ENCODE results near the gene FAM89A. TPM values are rescaled to one million over a fixed set of nuclear protein-coding genes. Genes with fewer than 3 reads are reported as not detected.
A peak's percentile ranks its signal among the peaks of the same experiment; 100 is the strongest.

FAM89A gene
- total RNA-seq (2014; rRNA removed; shearing (Covaris generic)) (3.1 and 5.6 TPM in 2 replicates), total RNA-seq (2022) (8.5 and 9.7 TPM in 2 replicates), Bru-seq, nascent RNA (percentile 59 among the genes with signal in this experiment), BruChase-seq, experiment 1, labeled RNA remaining after a 6-hour chase (percentile 60 among the genes with signal in this experiment), BruChase-seq, experiment 2, labeled RNA remaining after a 2-hour chase (percentile 61 among the genes with signal in this experiment)
- long read RNA-seq, transcript FAM89A-201 (2 exons, 1,495 nt), result major isoform, 14 of 15 reads
- long read RNA-seq, partial matches to known transcripts, result 0 of 15 reads
- long read RNA-seq, other reads (novel, unspliced or antisense), result 1 of 15 reads

- POLR2A ChIA-PET, result no interaction called here
- TF ChIP-seq CTCF (conservative IDR thresholded peaks at IDR 0.05; ENCODE audit: low read length), result no peak
- TF ChIP-seq EZH2phosphoT487 (IDR thresholded peaks at IDR 0.05; ENCODE audit: borderline replicate concordance, low read depth, low read length), result no peak
- Histone ChIP-seq H3K4me3 (ENCODE audit: low read depth, low read length, poor library complexity, severe bottlenecking) (peak within 1 kb of the TSS; percentile 74), H3K4me1 (ENCODE audit: insufficient read depth, low read length, poor library complexity, severe bottlenecking) (peaks cover 4% of the 10 kb centered on the region), H3K9me2 (ENCODE audit: insufficient read depth, low read length) (no peaks in the 10 kb centered on the region), H3K9me3 (ENCODE audit: low read length) (no peaks in the 10 kb centered on the region), H4K20me1 (ENCODE audit: insufficient read depth, low read length) (0 out of 2 replicates have a peak, but pooled peaks cover 4% of the 10 kb centered on the region), H2AFZ (ENCODE audit: low read length) (peak within 1 kb of the TSS; percentile 81), H3K79me2 (ENCODE audit: insufficient read depth, low read depth, low read length) (no peaks in the 10 kb centered on the region), H3K4me2 (ENCODE audit: low read length) (peak within 1 kb of the TSS; percentile 64), H3K36me3 (ENCODE audit: insufficient read depth, low read length) (no peaks in the 10 kb centered on the region), H3K27ac (ENCODE audit: low read depth, low read length, poor library complexity, severe bottlenecking) (no peak within 1 kb of the TSS)
- BruUV-seq (replicated peaks), result no TSS peak
- intact Hi-C loops (cut with micrococcal nuclease; ENCODE audit: unreplicated experiment), result no loop called here
- DNase-seq (ENCODE audit: low spot score), result peak; percentile 68
- CTCF ChIA-PET (ENCODE audit: unreplicated experiment), result interaction anchor here (0.7 to 0.8 kb wide), 2 partner anchors 70 to 145 kb away, joined by 3 to 5 read pairs; no protein-coding TSS in a partner anchor
Measured at GRCh38 chr1:231040019-231040799, at the start of gene FAM89A. FAM89A (minus strand) TSS chr1:231040254; CDS start chr1:231040211, 43 bp downstream.

GRCh38 chr1:231084353-231084752 lies 44.3 kb upstream of the FAM89A start:
- H4K20me1 ChIP-seq (ENCODE audit: insufficient read depth, low read length), result no peaks in the 10 kb centered on the region
- CTCF ChIA-PET (ENCODE audit: unreplicated experiment), result no interaction called here
- no peaks in the 10 kb centered on the region for H3K9me3 ChIP-seq (ENCODE audit: low read length)
- no peak for DNase-seq (ENCODE audit: low spot score)
- BruUV-seq (replicated peaks), result no TSS peak
- intact Hi-C loops (cut with micrococcal nuclease; ENCODE audit: unreplicated experiment), result no loop called here
- no peak overlapping the region for H3K4me3 ChIP-seq (ENCODE audit: low read depth, low read length, poor library complexity, severe bottlenecking)
- no peaks in the 10 kb centered on the region for H3K4me1 ChIP-seq (ENCODE audit: insufficient read depth, low read length, poor library complexity, severe bottlenecking)
- H3K9me2 ChIP-seq (ENCODE audit: insufficient read depth, low read length), result no peaks in the 10 kb centered on the region
- no peaks in the 10 kb centered on the region for H3K79me2 ChIP-seq (ENCODE audit: insufficient read depth, low read depth, low read length)
- H2AFZ ChIP-seq (ENCODE audit: low read length), result no peak overlapping the region
- H3K27ac ChIP-seq (ENCODE audit: low read depth, low read length, poor library complexity, severe bottlenecking), result no peak overlapping the region
- no peaks in the 10 kb centered on the region for H3K36me3 ChIP-seq (ENCODE audit: insufficient read depth, low read length)
- POLR2A ChIA-PET, result interaction anchor here (0.6 to 1.3 kb wide), 4 partner anchors 11 to 66 kb away, joined by 3 to 4 read pairs (median 3); no protein-coding TSS in a partner anchor
- TF ChIP-seq CTCF (conservative IDR thresholded peaks at IDR 0.05; ENCODE audit: low read length) (no peak), EZH2phosphoT487 (IDR thresholded peaks at IDR 0.05; ENCODE audit: borderline replicate concordance, low read depth, low read length) (no peak)
- no peak overlapping the region for H3K4me2 ChIP-seq (ENCODE audit: low read length)
